Fibroblast of skin of abdomen (primary cell): ENCODE results near the gene LRTM2. TPM values are rescaled to one million over a fixed set of nuclear protein-coding genes. Genes with fewer than 3 reads are reported as not detected.

Experiments
- DNase-seq: peaks from one replicate; pipeline ENCODE4 v3.0.0-alpha.2; 2013
- polyA plus RNA-seq, 2 experiments: library from polyadenylated mRNA; unstranded; fragments of 120-200 nt; gene quantifications; one replicate each; pipeline ENCODE4 v1.2.1, GENCODE V29; 2013; ENCODE audit not compliant: insufficient read length in 2 of 2

LRTM2 gene
- not detected for polyA plus RNA-seq (2013, experiment 1 of 2; ENCODE audit: insufficient read length)
- polyA plus RNA-seq (2013, experiment 2 of 2; ENCODE audit: insufficient read length), result not detected

DNA sequence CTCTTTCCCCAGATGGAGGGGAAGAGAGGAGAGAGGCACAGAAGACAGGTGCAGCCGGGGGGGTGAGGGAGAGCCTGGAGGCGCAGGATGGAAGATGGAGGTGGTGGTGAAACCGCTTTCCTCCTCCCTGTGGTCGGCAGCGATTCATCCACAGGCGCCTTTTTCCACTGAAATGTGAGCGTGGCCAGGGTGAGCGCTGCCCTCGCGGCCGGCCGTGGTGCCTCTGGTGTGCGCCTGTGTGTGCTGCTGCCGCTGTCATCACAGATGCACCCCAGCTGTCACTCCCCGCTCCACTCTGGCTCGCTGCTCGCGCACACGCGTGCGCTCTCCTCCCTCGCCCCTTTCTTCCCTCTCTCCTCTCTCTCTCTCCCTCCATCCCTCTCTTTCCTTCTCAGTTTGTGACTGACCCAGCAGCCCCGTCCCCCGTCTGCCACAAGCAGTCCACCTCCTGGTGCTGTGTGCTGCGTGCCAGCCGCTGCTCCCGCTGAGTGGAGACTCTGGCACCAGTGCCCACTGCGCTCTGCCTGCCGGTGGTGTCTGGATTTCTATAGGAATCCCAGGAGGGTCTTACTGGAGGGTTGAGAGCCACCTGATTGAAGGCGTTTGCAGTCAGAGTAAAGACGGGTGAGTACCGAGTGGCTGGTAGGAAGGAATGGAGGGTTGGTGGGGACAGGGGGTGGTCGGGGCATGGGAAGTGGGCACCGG, at the start of gene LRTM2:
TSS of gene LRTM2 (plus strand) at position 375 of the 705 bp plus-strand sequence. CDS start 7,584 bp downstream, outside the sequence.
- DNase-seq, result no peak

DNA sequence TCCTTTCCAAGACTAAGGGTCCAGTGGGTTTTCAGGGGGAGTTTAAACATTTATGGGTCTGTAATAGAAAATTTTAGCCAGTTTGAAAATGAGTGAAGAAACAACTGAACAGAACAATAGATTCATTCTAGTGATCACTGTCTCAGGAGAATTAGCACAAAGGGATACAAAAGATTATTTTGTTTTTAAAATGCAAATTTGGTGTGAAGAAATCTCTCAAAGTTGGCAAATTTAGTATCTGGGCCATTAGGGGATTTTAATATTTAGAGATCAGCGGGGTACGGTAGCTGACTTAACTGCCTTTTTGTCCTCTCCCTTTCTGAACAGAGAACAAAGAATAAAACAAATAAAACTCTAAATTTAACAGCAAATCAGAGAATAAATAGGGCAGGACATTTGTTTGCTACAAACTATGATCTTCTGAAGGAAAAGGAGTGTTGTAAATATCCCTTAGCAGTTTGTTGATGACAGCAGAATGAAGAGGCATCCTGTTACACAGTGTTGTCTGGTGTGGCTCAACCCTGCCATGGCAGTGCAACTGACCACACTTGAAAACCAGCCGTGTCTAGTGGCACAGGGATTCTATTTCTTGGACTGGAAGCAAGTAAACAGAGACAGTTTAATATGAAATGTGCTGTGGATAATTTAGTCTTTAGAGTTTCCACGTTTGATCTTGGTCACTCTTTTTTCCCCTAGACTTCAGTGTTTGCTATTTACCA, 46.3 kb upstream of the LRTM2 start:
- DNase-seq, result no peak

DNA sequence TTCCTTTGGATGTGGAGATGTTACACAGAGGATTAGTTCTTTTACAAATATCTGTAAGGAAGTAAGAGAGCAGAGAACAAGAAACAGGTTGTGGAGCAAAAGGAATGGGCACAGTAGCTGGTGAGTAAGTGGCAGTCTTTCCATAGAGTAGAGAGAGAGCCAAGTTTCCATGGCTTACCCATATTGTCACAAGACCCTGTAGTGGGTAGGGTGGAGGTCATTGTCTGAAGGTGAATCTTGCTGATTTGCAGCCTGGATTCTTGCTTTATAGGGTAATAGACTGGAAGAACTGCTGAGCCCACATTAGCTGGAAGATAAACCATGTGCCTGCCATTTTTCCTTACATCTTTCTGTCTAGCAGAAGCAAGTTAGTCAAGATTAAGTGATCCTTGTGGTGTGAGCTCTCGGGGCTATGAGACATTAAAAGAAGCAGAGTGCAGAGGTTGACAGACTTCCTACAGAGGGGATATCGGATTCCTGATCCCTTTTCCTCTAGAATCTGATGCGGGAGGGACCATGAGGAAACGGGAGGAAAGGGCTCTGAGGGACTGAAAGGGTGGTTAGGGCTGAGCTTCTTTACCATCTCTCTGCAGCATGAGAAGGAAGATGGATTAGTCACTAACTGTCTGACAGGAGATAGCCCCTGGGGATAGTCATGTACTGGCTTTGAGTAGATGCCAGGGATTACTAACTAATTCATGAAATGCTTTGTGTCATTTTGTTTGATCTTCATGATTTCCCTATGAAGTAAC, 44.0 kb upstream of the LRTM2 start:
- peak; percentile 84 for DNase-seq

DNA sequence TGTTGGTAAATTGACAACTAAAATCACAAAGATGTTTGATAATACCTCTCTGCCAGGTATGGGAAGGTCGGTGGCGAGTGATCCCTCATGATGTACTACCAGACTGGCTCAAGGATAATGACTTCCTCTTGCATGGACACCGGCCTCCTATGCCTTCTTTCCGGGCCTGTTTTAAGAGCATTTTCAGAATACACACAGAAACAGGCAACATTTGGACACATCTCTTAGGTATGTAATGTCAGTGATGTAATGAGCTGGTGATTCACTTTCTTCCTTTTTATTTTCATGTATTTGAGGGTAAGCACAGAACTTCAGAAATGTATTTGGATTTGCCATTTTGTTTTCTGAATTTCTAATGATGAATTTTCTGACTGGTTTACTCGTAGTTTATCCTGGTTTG, 42.6 kb upstream of the LRTM2 start:
- peak; percentile 79 for DNase-seq

DNA sequence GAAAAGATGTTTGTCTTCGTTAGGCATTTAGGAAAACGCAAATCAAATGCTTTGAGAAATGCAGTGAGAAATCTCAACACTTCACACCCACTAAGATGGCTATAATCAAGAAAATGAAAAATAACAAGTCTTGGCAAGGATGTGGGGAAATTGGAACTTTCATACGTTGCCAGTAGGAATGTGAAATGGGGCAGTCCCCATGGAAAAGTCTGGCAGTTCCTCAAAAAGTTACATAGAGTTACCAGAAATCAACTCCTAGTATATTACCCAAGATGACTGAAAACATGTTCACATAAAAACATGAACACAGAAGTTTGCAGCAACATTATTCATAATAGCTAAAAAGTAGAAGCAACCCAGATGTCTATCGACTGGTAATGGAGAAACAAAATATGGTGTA, 41.5 kb upstream of the LRTM2 start:
- no peak for DNase-seq

DNA sequence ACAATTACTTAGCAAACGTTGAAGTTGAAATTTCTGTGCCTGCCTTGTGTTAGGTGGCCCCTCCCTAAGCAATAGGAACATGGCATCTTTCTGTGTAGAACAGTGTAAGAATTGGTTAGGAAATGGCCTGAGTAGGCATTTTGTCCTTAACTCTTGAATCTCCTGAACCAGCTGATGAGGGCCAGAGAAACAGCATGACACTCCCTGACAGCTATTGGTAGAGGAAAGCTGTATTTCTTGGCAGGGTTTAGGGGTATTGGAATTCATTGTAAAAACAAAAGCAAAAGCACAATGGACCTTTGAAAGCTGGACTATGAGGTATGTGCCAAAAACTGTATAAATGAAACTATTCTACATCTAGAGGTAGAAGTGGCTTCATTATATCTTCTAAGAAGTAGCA, 40.6 kb upstream of the LRTM2 start:
- DNase-seq, result peak; percentile 44

DNA sequence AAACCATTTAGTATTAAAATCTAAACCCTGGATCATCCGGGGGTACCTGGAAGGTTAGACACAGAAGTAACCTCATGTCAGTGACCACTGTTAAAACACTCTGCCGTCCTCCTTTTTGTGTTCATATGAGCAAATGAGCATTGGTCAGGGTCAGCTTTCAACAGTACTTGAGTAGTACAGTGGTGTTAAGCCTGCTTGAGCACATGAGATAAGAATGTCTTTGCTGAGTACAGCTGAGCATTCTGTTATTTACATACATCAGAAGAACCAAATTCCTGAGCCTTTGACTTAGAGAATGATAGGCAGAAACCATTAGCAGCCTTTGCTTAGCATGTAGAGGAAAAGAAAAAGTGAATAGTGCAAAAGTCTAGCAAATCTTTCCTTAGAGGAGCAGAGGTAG, 38.6 kb upstream of the LRTM2 start:
- peak; percentile 12 for DNase-seq

DNA sequence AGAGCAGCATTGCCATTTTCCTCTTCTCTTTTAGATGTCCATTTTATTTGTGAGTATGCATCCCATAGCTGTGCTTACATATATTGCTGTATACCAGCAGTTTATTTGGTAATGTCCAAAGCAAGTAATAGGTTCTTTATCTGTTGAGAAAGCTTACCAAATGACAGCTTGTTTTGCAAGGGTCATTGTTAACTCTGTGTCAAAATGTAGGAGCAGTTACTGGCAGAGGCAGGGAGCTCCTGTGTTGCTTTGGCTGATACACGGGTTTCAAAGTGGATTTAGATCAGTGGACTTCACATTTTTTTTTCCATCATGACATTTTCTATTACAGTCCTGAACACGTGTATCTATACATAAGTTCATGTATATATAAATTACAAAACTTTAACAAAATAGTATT, 38.1 kb upstream of the LRTM2 start:
- no peak for DNase-seq

DNA sequence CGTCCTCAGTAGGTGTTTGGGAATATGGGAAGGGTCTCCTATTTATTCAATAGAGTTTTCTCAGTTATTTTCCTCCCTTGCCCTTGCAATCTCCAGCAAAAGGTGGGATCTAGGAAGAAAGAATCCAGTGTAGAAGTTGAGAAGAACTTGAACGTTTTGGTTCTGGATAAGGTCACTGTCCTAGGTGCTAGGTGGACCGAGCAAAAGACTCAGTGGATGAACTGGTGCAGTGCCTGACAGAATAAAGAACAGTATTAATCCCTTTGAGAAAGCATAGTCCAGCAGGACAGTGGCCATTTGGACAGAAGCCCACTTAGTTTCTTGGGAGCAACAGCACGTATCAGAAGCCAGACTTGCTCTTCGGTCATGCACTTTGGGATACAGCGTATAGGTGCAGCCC, 32.7 kb upstream of the LRTM2 start:
- no peak for DNase-seq

DNA sequence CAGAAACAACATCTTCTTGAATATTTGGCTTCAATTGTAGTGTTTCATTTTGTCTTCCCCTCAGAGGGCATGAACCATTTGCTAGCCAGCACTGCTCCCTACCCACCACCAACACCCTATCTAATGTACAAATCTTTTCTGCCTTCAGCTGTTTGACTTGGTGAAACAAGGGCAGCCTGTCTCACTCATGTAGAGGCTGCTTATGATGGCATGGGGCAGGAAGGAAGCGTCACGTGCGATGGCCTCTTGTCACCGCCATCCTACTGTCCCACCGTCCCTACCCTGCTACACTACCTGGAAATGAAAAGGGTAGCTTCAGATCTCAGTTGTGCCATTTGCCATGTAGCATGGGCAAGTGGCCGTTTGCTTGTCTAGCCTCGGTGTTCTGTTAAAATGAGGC, 29.9 kb upstream of the LRTM2 start:
- DNase-seq, result no peak

DNA sequence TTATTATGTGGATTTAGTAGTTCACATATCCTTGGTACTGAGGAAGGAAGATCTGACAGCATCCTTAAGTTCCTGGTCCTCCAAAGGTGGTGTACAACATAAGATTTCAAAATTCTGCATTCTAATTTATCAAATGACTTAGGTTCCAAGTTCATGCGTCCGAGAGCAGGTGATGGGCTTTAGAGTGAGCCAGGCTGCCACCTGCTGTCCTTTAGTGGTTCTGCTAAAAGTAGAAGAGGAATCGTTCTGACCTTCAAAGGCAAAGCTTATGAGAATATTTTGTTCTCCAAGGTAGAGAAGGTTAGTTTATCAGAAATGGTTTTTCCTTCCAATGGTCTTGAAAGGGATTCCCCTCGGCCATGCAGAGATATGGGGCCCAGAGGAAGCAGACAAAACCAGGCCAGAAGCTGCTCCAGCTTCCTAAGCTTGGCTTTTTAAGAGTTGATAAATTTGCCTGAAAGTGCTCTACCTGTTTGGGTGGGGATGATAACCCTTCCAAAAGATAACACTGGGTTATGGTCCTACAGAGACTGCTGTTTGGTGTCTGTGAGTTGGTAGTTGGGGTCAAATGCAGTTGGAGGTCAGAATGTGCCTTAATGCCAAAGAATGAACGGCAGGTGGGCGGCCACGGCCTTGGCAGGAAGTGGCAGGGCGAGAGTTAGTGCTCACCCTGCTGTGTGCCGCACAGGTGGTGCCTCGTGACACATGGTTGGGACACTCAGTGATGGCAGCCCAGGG, 29.1 kb upstream of the LRTM2 start:
- peak; percentile 48 for DNase-seq

DNA sequence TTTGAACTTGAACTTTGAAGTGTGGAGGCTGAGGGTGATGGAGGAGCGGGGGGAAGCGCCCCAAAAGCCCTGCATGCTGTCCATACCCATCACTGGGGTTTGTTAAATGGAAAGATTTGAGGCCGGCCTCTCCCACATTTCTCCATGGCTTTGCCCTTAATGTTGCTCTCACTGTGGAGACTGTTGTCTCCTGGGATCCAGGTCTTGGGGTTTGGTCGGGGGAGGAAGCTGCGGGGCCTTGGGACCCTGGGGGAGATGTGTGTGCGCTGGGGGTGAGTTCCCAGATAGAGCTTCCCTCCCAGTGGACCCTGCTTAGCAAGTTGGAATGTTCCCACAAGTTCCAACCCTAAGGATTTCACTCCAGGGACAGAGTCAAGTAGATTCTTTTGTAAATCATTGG, 28.0 kb upstream of the LRTM2 start:
- no peak for DNase-seq

DNA sequence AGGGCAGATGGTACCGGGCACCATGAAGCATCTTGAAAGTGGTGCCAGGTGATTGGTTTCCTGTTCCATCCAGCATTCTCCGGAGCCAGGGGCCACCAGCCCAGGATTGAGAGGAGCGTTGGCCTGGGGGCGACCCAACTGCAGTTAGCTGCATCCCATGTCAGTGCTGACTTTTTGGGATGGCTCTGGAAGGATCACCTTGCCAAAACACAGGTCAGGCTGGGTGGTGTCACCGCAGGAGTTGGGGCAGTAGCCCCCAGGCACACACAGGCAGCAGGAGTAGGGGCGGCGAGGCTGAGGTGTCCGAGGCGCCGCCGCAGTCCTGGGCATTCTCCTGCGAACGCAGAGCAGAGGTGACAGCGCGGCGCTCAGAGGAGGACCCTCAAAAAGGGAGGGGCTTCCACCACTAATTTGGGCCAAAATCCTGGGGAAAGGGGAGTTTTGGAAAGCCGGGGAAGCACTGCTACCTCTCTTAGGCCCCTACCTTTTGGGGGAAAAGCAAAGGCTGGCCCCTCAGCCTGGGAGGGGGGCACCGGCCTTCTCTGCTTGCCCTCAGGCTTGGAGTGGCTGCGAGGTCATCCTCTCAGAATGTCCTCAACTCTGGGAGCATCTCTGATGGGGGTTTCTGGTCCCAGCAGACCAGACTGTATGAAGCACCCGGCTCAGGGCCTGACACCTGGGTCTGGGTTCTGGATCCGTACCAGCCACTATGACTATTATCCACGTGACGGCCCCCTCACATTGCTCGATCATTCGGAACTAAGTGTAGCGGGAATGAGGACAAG, 26.7 kb upstream of the LRTM2 start:
- no peak for DNase-seq

DNA sequence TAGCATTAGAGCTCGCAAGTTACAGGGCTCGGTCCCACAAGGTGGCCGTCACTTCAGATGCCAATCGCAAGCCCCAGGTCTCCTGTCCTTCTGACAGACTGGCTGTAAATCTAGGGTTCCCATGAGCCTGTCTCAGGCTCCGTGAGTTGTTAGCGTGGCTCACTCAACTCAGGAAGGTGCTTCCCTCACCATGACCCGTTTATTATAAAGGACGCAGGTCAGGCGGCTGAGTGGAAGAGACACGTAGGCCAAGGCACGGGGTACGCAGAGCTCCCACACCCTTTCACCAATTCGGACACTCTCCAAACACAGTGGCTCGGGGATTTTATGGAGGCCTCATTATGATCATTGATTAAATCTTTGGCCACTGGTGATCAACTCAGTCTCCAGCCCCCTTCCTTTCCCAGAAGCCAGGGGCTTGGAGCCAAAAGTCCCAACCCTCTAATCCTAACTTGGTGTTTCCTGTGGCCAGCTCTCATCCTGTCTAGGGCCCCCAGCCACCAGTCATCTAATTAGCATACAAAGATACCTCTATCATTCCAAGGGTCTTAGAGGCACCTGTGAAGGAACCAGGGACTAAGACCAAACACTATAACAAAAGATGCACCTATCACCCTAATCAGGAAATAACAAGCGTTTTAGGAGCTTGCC, 25.8 kb upstream of the LRTM2 start:
- no peak for DNase-seq

DNA sequence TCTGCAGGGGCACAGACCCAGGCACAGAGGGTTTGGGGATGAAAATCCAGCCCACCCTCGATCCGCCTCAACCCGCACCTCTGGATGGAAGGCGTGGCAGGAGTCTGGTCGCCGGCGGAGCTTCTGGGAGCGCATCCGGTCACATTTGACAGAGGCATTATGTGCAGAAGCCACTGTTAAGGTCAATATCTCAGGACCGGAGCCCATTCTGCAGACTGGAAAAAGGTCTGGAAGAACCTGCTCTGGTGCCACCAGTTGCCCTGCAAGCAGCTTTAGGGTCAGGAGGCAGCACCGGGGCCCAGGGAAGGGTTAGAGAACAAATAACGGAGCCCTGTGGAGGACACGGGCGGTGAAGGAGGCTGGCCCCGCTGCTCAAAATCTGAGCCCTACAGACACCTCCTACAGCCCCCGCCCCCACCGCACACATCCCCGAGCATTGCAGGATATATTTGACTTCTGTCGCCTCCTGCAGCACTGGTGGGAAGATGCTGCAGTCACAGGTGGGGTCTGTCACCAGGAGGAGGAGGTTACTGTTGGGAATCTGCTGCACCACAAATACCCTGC, 25.1 kb upstream of the LRTM2 start:
- DNase-seq, result no peak

DNA sequence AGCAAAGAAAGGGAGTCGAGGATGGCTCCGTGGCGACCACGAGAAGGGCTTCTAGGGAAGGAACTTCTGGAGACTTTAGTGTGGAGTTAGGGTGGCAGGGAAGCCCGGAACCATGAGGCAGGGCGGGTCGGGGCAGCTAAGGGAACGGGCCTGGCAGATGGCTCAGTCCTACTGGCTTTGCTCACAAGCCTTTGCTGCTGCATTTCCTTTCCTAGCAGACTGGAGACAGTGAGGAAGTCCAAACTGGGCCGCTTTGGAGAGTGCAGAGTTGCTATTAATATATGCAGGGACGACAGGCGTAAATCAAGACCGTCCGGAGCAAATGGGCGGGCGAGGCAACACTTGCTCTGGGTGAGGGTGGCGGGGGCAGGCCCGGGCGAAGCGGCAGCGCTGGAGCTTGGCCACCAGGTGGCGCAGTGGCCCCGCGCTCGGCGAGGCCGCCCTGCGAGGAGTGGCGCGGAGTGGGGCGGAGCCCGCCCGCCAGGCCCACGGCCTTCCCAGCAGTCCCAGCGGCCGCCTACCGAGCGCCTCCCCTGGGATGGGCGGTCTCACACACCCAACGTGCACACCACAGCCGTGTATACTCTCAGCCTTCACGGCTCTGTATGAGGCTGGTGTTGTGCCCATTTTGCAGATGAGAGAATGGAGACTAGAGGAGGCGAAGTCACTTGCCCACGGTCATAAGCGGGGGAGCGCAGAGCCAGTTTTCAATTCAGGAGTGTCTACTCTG, 24.4 kb upstream of the LRTM2 start:
- peak; percentile 90 for DNase-seq

DNA sequence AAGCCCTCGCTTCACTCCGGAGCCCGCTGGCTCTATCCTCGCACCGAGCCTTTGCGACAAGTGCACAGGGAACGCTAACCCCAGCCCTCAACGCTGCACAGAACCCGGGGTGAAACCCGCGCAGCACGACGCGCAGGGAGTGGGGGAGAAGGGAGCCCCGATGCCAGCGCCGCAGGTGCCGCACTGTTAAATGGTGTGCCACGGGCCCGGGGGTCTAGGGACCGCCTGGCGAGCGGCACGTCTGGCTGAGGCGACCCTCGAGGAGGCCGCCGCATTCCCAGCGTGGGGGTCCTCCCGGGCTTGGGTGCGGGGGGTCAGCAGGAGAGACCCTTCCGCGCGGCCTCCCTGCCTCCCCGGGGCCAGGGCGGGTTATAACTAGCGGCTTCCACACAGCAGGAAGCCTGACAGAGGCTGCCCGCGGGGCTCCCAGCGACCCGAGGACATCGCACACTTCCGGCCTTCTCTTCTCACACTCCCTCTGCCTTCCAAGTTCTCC, 23.8 kb upstream of the LRTM2 start:
- no peak for DNase-seq

DNA sequence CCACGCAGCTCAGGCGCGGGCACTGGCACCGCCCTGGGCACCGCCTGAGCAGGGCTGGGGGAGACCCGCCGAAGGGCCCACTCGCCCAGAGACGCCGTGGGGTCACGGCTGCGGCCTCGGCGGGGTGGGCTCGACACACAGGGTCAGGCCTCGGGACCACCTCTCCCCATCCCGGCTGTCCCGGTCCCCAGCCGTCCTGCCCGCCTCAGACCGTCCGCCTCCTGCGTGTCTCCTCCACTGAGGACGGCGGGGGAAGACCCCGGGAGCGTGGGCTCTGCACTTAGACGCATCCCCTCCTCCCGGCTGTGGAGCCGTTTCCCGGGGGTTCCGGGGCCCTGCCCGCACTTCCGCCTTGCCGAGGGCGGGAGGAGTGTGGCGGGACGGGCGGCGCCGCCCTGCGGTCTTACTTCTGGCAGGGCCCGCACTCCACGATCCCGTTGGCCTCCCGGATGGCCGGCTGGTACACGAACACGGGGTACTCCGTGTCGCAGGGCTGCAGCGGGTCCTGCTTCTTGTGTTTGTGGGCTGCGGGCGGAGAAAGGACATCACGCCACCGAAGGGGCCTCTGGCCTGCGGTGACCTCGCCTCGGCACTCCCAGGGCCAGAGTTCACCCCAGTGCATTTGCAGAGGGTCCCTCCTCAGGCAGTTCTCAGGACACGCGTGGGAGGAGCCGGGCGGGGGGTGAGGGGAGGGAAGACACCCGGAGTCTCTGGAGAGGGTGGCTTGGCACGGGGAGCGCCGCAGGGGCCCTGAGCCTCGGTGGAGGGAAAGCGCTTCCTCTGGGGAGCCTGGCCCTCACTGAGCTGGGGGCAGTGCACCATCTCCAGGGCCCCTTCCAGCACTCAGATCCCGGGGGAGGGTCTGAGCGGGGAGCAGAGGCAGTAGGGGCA, 23.1 kb upstream of the LRTM2 start:
- no peak for DNase-seq
